HCT116 (cell line): ENCODE measurements around the gene ASIC1. TPM values are rescaled to one million over a fixed set of nuclear protein-coding genes. Genes with fewer than 3 reads are reported as not detected.

ENCODE experiments used
- ATAC-seq: fragments of 200-7000 bp; cut with Tn5 transposase; 2 replicates; pipeline ENCODE4 v1.9.1; 2020; ENCODE audit warnings: mild to moderate bottlenecking, moderate library complexity
- BruUV-seq: library from RNA; stranded (reverse); fragments of 400-500 nt; replicated peaks from 2 replicates; lab custom pipeline; 2021; lab: Mats Ljungman, UMichigan
- CTCF ChIA-PET: fragments of 300-600 bp; sonication (Branson Sonifier 250); formaldehyde crosslinking; loops from one replicate; lab custom pipeline; 2021; ENCODE audit warnings: antibody characterized with exemption; lab: Charles Lee
- POLR2A ChIA-PET: fragments of 300-600, 350-600 bp; sonication (Branson Sonifier 250); formaldehyde crosslinking; loops from one replicate; lab custom pipeline; 2021; ENCODE audit warnings: antibody characterized with exemption; lab: Charles Lee
- RAD21 ChIA-PET, 2 experiments: fragments of 300-600 bp; sonication (Branson Sonifier 250); formaldehyde crosslinking; loops; one replicate each; lab custom pipeline; 2023; ENCODE audit warnings: low total read pairs in 2 of 2; ENCODE audit not compliant: uncharacterized antibody in 2 of 2, unreplicated experiment in 2 of 2, low non-redundant PET in 1 of 2; lab: Charles Lee
- DNase-seq: peaks from one replicate; pipeline ENCODE4 v3.0.0-alpha.2; 2010; ENCODE audit warnings: low read depth, low spot score
- H2AFZ ChIP-seq: fragments of 200-600 bp; shearing (Covaris generic), sonication (generic); 2 replicates; pipeline ENCODE4 v1.6.1; 2017; ENCODE audit warnings: low read depth, mixed run types, mixed read lengths, antibody characterized with exemption, low read length; ENCODE audit not compliant: poor library complexity, severe bottlenecking
- H3K27ac ChIP-seq: 2 replicates; pipeline ENCODE4 v1.5.1; 2012; ENCODE audit warnings: low read depth, low read length
- H3K27me3 ChIP-seq: fragments of 200-600 bp; sonication (generic); 2 replicates; pipeline ENCODE4 v1.6.1; 2016; ENCODE audit warnings: mixed run types, low read length, mixed read lengths; ENCODE audit not compliant: insufficient read depth
- H3K36me3 ChIP-seq, 2 experiments: fragments of 200-500 bp in 1 of 2; fragments of 200-600 bp in 1 of 2; sonication (Bioruptor generic) in 1 of 2; sonication (generic) in 1 of 2; 2 replicates each; pipeline versions ENCODE4 v1.5.1 to v1.6.1; 2014 to 2016; ENCODE audit warnings: low read length in 2 of 2, inconsistent platforms in 1 of 2, mixed read lengths in 1 of 2, mixed run types in 1 of 2; ENCODE audit not compliant: insufficient read depth in 2 of 2, control insufficient read depth in 1 of 2
- H3K4me1 ChIP-seq, 2 experiments: fragments of 200-600 bp in 1 of 2; sonication (generic) in 1 of 2; 2 replicates each; pipeline versions ENCODE4 v1.5.1 to v1.6.1; 2012 to 2017; ENCODE audit warnings: low read length in 2 of 2, inconsistent platforms in 1 of 2, mild to moderate bottlenecking in 1 of 2, mixed read lengths in 1 of 2, mixed run types in 1 of 2, moderate library complexity in 1 of 2; ENCODE audit not compliant: insufficient read depth in 2 of 2, control insufficient read depth in 1 of 2
- H3K4me2 ChIP-seq: fragments of 200-600 bp; sonication (generic); 2 replicates; pipeline ENCODE4 v1.6.1; 2017; ENCODE audit warnings: mixed run types, low read length, mixed read lengths
- H3K4me3 ChIP-seq, 2 experiments: fragments of 200-600 bp in 1 of 2; sonication (generic) in 1 of 2; replicated peaks in 1 of 2; 2 replicates each; pipeline ENCODE4 v1.5.1; 2011 to 2016; ENCODE audit warnings: low read length in 2 of 2, control low read depth in 1 of 2, low read depth in 1 of 2, mild to moderate bottlenecking in 1 of 2, mixed read lengths in 1 of 2, mixed run types in 1 of 2
- H3K79me2 ChIP-seq: fragments of 200-600 bp; sonication (generic); 2 replicates; pipeline ENCODE4 v1.6.1; 2017; ENCODE audit warnings: mild to moderate bottlenecking, mixed run types, low read length, moderate library complexity, mixed read lengths; ENCODE audit not compliant: insufficient read depth
- H3K9ac ChIP-seq: fragments of 200-600 bp; sonication (generic); 2 replicates; pipeline ENCODE4 v1.6.1; 2016; ENCODE audit warnings: low read length, mixed read lengths
- H3K9me2 ChIP-seq: fragments of 200-600 bp; sonication (generic), shearing (Covaris generic); 2 replicates; pipeline ENCODE4 v1.6.1; 2017; ENCODE audit warnings: mixed run types, mild to moderate bottlenecking, moderate library complexity; ENCODE audit not compliant: insufficient read depth
- H3K9me3 ChIP-seq, 2 experiments: fragments of 200-500 bp in 1 of 2; fragments of 200-600 bp in 1 of 2; sonication (Bioruptor generic) in 1 of 2; sonication (generic) in 1 of 2; 2 replicates each; pipeline ENCODE4 v1.6.1; 2014 to 2017; ENCODE audit warnings: low read length in 2 of 2, mixed read lengths in 2 of 2, inconsistent platforms in 1 of 2, low read depth in 1 of 2, mild to moderate bottlenecking in 1 of 2, mixed run types in 1 of 2, moderate library complexity in 1 of 2; ENCODE audit not compliant: control insufficient read depth in 1 of 2, insufficient read depth in 1 of 2
- H4K20me1 ChIP-seq: fragments of 200-600 bp; sonication (generic), shearing (Covaris generic); 2 replicates; pipeline ENCODE4 v1.6.1; 2017; ENCODE audit warnings: mixed run types, mild to moderate bottlenecking, moderate library complexity; ENCODE audit not compliant: insufficient read depth
- CTCF ChIP-seq, 3 experiments: fragments of 200-600 bp in 1 of 3; sonication (generic) in 1 of 3; IDR thresholded peaks in 2 of 3; conservative IDR thresholded peaks in 1 of 3; 2 replicates each; pipeline ENCODE4 v1.5.1; 2012 to 2017; ENCODE audit warnings: low read depth in 2 of 3, low read length in 2 of 3, antibody characterized with exemption in 1 of 3, borderline replicate concordance in 1 of 3, control low read depth in 1 of 3, mild to moderate bottlenecking in 1 of 3, mixed read lengths in 1 of 3, mixed run types in 1 of 3, moderate library complexity in 1 of 3; ENCODE audit not compliant: insufficient read depth in 1 of 3
- JUND ChIP-seq: IDR thresholded peaks from 2 replicates; pipeline ENCODE4 v1.6.1; 2012
- RAD21 ChIP-seq: IDR thresholded peaks from 2 replicates; pipeline ENCODE4 v1.6.1; 2012; ENCODE audit warnings: low read depth, mild to moderate bottlenecking
- REST ChIP-seq: IDR thresholded peaks from 2 replicates; pipeline ENCODE4 v1.6.1; 2012; ENCODE audit warnings: low read depth
- TCF7L2 ChIP-seq: IDR thresholded peaks from 2 replicates; pipeline ENCODE4 v1.7.0; 2011; ENCODE audit warnings: borderline replicate concordance, inconsistent platforms; ENCODE audit not compliant: insufficient read depth, insufficient read length; ENCODE audit errors: extremely low read depth
- YY1 ChIP-seq: IDR thresholded peaks from 2 replicates; pipeline ENCODE4 v1.6.1; 2011; ENCODE audit warnings: low read length, low read depth, moderate library complexity, mild to moderate bottlenecking; ENCODE audit not compliant: insufficient replicate concordance; ENCODE audit errors: extremely low read depth
- ZFX ChIP-seq: fragments of 450-650 bp; IDR thresholded peaks from 2 replicates; pipeline ENCODE4 v1.6.1; 2017
- ZNF274 ChIP-seq: fragments of 200-500 bp; sonication (Bioruptor generic); IDR thresholded peaks from 2 replicates; pipeline ENCODE4 v1.6.1; 2014; ENCODE audit warnings: mild to moderate bottlenecking, low read depth, low read length, inconsistent platforms
- intact Hi-C: fragments of 100-400 bp; cut with micrococcal nuclease; formaldehyde crosslinking; loops from 2 replicates; pipeline ENCODE4 v1.10.0; 2022
- total RNA-seq: library from RNA; stranded (reverse); gene quantifications from one replicate; pipeline ENCODE4 v1.2.1, GENCODE V29; 2021; ENCODE audit not compliant: unreplicated experiment

ASIC1 gene
- total RNA-seq, 1 experiment from 2014 or later, result 28.9 TPM

DNA sequence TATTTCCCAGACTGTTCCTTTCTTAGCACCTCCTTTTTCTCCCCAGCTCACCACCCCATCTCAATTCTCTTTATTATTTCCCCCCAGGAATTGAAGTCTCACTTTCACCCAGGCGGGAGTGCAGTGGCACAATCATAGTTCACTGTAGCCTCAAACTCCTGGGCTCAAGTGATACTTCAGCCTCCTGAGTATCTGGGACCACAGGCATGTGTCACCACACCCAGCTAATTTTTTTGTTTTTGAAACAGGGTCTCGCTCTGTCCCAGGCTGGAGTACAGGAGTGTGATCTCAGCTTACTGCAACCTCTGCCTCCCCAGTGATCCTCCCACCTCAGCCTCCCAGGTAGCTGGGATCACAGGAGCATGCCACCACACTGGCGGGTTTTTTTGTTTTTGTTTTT, 43.1 kb upstream of the ASIC1 start:
- H3K9me2 ChIP-seq, result no peaks in the 10 kb centered on the region
- RAD21 ChIA-PET, result no interaction called here
- peaks cover 91% of the 10 kb centered on the region for H3K79me2 ChIP-seq
- TF ChIP-seq JUND (no peak), YY1 (no peak), CTCF (IDR thresholded peaks at IDR 0.05 in 2 of 3, conservative IDR thresholded peaks at IDR 0.05 in 1 of 3; ENCODE audit: borderline replicate concordance in 1 of 3, insufficient read depth in 1 of 3, low read depth in 2 of 3, low read length in 2 of 3) (no peak), RAD21 (no peak), REST (no peak), TCF7L2 (no peak), ZNF274 (no peak), ZFX (no peak)
- BruUV-seq, result no TSS peak
- no peaks in the 10 kb centered on the region; the same call in 1 of the 2 replicates for H4K20me1 ChIP-seq
- no peak overlapping the region for H3K27ac ChIP-seq
- DNase-seq (no peak), ATAC-seq (no peak)
- H3K9ac ChIP-seq, result no peak overlapping the region
- peaks cover 21 to 31% of the 10 kb centered on the region in 2 experiments; a peak in 3 of 4 replicates for H3K36me3 ChIP-seq
- H3K4me3 ChIP-seq, result no peak overlapping the region
- H3K4me2 ChIP-seq, result no peak overlapping the region
- POLR2A ChIA-PET, result no interaction called here
- H3K27me3 ChIP-seq, result no peaks in the 10 kb centered on the region
- CTCF ChIA-PET, result interaction anchor here (0.8 kb wide), 1 partner anchor 25 kb away, joined by 3 read pairs; no protein-coding TSS in a partner anchor
- H3K4me1 ChIP-seq, result no peaks in the 10 kb centered on the region
- H3K9me3 ChIP-seq, result no peaks in the 10 kb centered on the region
- intact Hi-C loops, result no loop called here
- H2AFZ ChIP-seq, result no peak overlapping the region
